K562 (cell line): ENCODE measurements around the gene NR6A1. TPM values are rescaled to one million over a fixed set of nuclear protein-coding genes. Genes with fewer than 3 reads are reported as not detected.

ENCODE experiments used
- ATAC-seq: fragments of 200-7000 bp; cut with Tn5 transposase; 3 replicates; pipeline ENCODE4 v1.9.1; 2020; ENCODE audit warnings: moderate library complexity
- BruUV-seq: library from RNA; stranded (reverse); fragments of 400-500 nt; replicated peaks from 2 replicates; lab custom pipeline; 2021; lab: Mats Ljungman, UMichigan
- CTCF ChIA-PET: fragments of 300-600 bp; formaldehyde crosslinking; extraction: SDS; loops from one replicate; lab custom pipeline; 2021; ENCODE audit warnings: low intra/inter-chr PET ratio; lab: Yijun Ruan, JAX
- POLR2A ChIA-PET: fragments of 300-600, 350-650 bp; sonication (Branson Sonifier 250); formaldehyde crosslinking; extraction: SDS; loops from one replicate; lab custom pipeline; 2021; ENCODE audit warnings: antibody characterized with exemption, inconsistent platforms; lab: Yijun Ruan, JAX
- DNase-seq, 4 experiments: peaks; one replicate each; pipeline versions ENCODE4 v3.0.0 to v3.0.0-alpha.2; 2011 to 2018; ENCODE audit warnings: low spot score in 3 of 4, mixed read lengths in 3 of 4; ENCODE audit errors: extremely low read depth in 1 of 4
- FAIRE-seq: peaks from 2 replicates; lab custom pipeline; 2011; peaks lifted over from hg19 to GRCh38; lab: Jason Lieb, UNC
- H2AFZ ChIP-seq: 2 replicates; pipeline ENCODE4 v1.6.0; 2011; ENCODE audit warnings: low read depth, low read length, control low read depth, inconsistent platforms
- H3K27ac ChIP-seq: fragments of 200-600 bp; 3 replicates; pipeline ENCODE4 v1.8.0; 2011; ENCODE audit warnings: low read depth, mild to moderate bottlenecking, control low read depth, inconsistent platforms, low read length, moderate library complexity, mixed read lengths; ENCODE audit errors: extremely low read depth
- H3K27me3 ChIP-seq, 2 experiments: fragments of 300-600 bp in 1 of 2; 2 replicates in 1 of 2; 3 replicates in 1 of 2; pipeline versions ENCODE4 v1.6.0 to v1.8.0; 2011; ENCODE audit warnings: inconsistent platforms in 2 of 2, low read length in 2 of 2, mild to moderate bottlenecking in 1 of 2, mixed read lengths in 1 of 2, moderate library complexity in 1 of 2; ENCODE audit not compliant: control insufficient read depth in 2 of 2, insufficient read depth in 2 of 2
- H3K36me3 ChIP-seq: fragments of 300-600 bp; 3 replicates; pipeline ENCODE4 v1.8.0; 2011; ENCODE audit warnings: mild to moderate bottlenecking, low read length, inconsistent platforms; ENCODE audit not compliant: control insufficient read depth, insufficient read depth
- H3K4me1 ChIP-seq, 2 experiments: fragments of 200-600 bp in 1 of 2; replicated peaks in 1 of 2; 2 replicates in 1 of 2; 3 replicates in 1 of 2; pipeline versions ENCODE4 v1.5.1 to v1.8.0; 2011; ENCODE audit warnings: inconsistent platforms in 2 of 2, low read length in 2 of 2, mild to moderate bottlenecking in 1 of 2, mixed read lengths in 1 of 2, moderate library complexity in 1 of 2; ENCODE audit not compliant: control insufficient read depth in 2 of 2, insufficient read depth in 2 of 2
- H3K4me2 ChIP-seq: 2 replicates; pipeline ENCODE4 v1.6.1; 2011; ENCODE audit warnings: low read length, control low read depth, inconsistent platforms, mixed read lengths; ENCODE audit not compliant: insufficient read depth
- H3K4me3 ChIP-seq: fragments of 200-600 bp; sonication (generic), shearing (Covaris generic); 2 replicates; pipeline ENCODE4 v1.5.1; 2016; ENCODE audit warnings: control low read depth, inconsistent platforms
- H3K79me2 ChIP-seq: fragments of 200-600 bp; 3 replicates; pipeline ENCODE4 v1.8.0; 2011; ENCODE audit warnings: low read length, inconsistent platforms; ENCODE audit not compliant: control insufficient read depth, insufficient read depth
- H3K9ac ChIP-seq, 2 experiments: 2 replicates each; pipeline versions ENCODE4 v1.6.0 to v1.6.1; 2011; ENCODE audit warnings: low read depth in 2 of 2, low read length in 2 of 2, control low read depth in 1 of 2, inconsistent platforms in 1 of 2, mild to moderate bottlenecking in 1 of 2, mixed read lengths in 1 of 2; ENCODE audit not compliant: insufficient read depth in 1 of 2
- H3K9me1 ChIP-seq: one replicate; pipeline ENCODE4 v1.6.0; 2011; ENCODE audit warnings: inconsistent platforms, mild to moderate bottlenecking, low read length, moderate library complexity; ENCODE audit not compliant: control insufficient read depth, insufficient read depth
- H3K9me3 ChIP-seq: replicated peaks from 2 replicates; pipeline ENCODE4 v1.5.1; 2011; ENCODE audit warnings: low read depth, low read length, inconsistent platforms; ENCODE audit not compliant: control insufficient read depth, insufficient read depth
- H4K20me1 ChIP-seq: replicated peaks from 2 replicates; pipeline ENCODE4 v1.6.1; 2011; ENCODE audit warnings: low read length, inconsistent platforms, mixed read lengths; ENCODE audit not compliant: control insufficient read depth, insufficient read depth
- DMBX1 ChIP-seq: fragments of 250-450 bp; sonication (Bioruptor Pico); IDR thresholded peaks from 2 replicates; pipeline ENCODE4 v1.8.0; 2022; ENCODE audit warnings: inconsistent platforms, mild to moderate bottlenecking, moderate library complexity, borderline replicate concordance
- ESRRB ChIP-seq: fragments of 250-450 bp; sonication (Bioruptor Pico); IDR thresholded peaks from 2 replicates; pipeline ENCODE4 v1.5.0; 2020; ENCODE audit warnings: mild to moderate bottlenecking, moderate library complexity, borderline replicate concordance
- FOXJ2 ChIP-seq: fragments of 200-800 bp; sonication (Bioruptor generic); IDR thresholded peaks from 2 replicates; pipeline ENCODE4 v1.6.1; 2016; ENCODE audit warnings: missing genetic modification characterization, missing compliant biosample characterization
- TAF9B ChIP-seq: fragments of 450-650 bp; IDR thresholded peaks from 2 replicates; pipeline ENCODE4 v1.6.1; 2018; ENCODE audit warnings: mild to moderate bottlenecking; ENCODE audit not compliant: partially characterized antibody
- WHSC1 ChIP-seq: IDR thresholded peaks from one replicate; pipeline ENCODE4 v1.6.1; 2012; ENCODE audit warnings: low read length, control low read depth, inconsistent platforms
- ZNF277 ChIP-seq: fragments of 250-450 bp; sonication (Bioruptor Pico); IDR thresholded peaks from 2 replicates; pipeline ENCODE4 v1.8.0; 2022; ENCODE audit warnings: inconsistent platforms, mild to moderate bottlenecking, moderate library complexity, borderline replicate concordance
- ZNF316 ChIP-seq: fragments of 450-650 bp; IDR thresholded peaks from 2 replicates; pipeline ENCODE4 v1.6.1; 2016
- ZNF655 ChIP-seq: fragments of 250-450 bp; sonication (Bioruptor Pico); IDR thresholded peaks from 2 replicates; pipeline ENCODE4 v1.5.0; 2021
- ZNF695 ChIP-seq: fragments of 450-650 bp; formaldehyde crosslinking; IDR thresholded peaks from 2 replicates; pipeline ENCODE4 v1.4.0; 2020; ENCODE audit warnings: mild to moderate bottlenecking, moderate library complexity
- ZNF785 ChIP-seq: fragments of 250-450 bp; sonication (Bioruptor Pico); IDR thresholded peaks from 2 replicates; pipeline ENCODE4 v1.4.0; 2020; ENCODE audit warnings: mild to moderate bottlenecking
- ZNF830 ChIP-seq: fragments of 250-450 bp; sonication (Bioruptor Pico); IDR thresholded peaks from 2 replicates; pipeline ENCODE4 v1.5.0; 2021; ENCODE audit warnings: mild to moderate bottlenecking
- ZZZ3 ChIP-seq: fragments of 450-650 bp; IDR thresholded peaks from 2 replicates; pipeline ENCODE4 v1.6.1; 2016; ENCODE audit warnings: antibody characterized with exemption, mild to moderate bottlenecking, moderate library complexity
- WGBS: fragments of 100-300 bp; shearing (Covaris generic); methylation state at CpG from one replicate; pipeline ENCODE4 v1.1.6; 2016; ENCODE audit warnings: low coverage, mixed read lengths; ENCODE audit not compliant: insufficient coverage; ENCODE audit errors: missing lambda C conversion rate; 5-methylcytosine and 5-hydroxymethylcytosine counted together
- in situ Hi-C: fragments of 300-500 bp; cut with MboI; formaldehyde crosslinking; loops from 4 replicates; pipeline ENCODE4 v1.15.0; 2018; ENCODE audit warnings: inconsistent platforms, mixed read lengths
- intact Hi-C: fragments of 100-400 bp; cut with micrococcal nuclease; formaldehyde crosslinking; loops from 2 replicates; pipeline ENCODE4 v1.14.2; 2022
- polyA plus RNA-seq, 8 experiments: library from polyadenylated mRNA; depleted of rRNA in 4 of 8; stranded (reverse) in 5 of 8; unstranded in 3 of 8; fragments of >200 nt; fragmentation: Nextera tagmentation in 2 of 8; fragmentation: Illumina TruSeq in 1 of 8; extraction: Ambion mirVana in 2 of 8; extraction: Trizol in 1 of 8; gene quantifications; 2 replicates each; pipeline versions ENCODE4 v1.2.1 to v1.2.3, GENCODE V29; 2011 to 2014; ENCODE audit warnings: inconsistent platforms in 1 of 8, missing spikeins in 1 of 8
- total RNA-seq, 7 experiments: library from RNA; depleted of rRNA in 6 of 7; stranded (reverse); fragments of >200 nt in 6 of 7; fragmentation: Illumina TruSeq in 2 of 7; extraction: Trizol in 2 of 7; gene quantifications; 2 replicates each; pipeline versions ENCODE4 v1.2.1 to v1.2.3, GENCODE V29; 2011 to 2021; ENCODE audit warnings: low replicate concordance in 1 of 7
- TF ChIP-seq, protein P1 (sequence below): sonication (generic); formaldehyde crosslinking; IDR thresholded peaks from 2 replicates; pipeline ENCODE4 v1.9.0; 2022; ENCODE audit warnings: mild to moderate bottlenecking, missing genetic modification reagents
- TF ChIP-seq, protein P2 (sequence below): fragments of 450-650 bp; formaldehyde crosslinking; IDR thresholded peaks from 2 replicates; pipeline ENCODE4 v1.4.0; 2020; ENCODE audit warnings: mild to moderate bottlenecking, moderate library complexity

Gene NR6A1
- total and polyA plus RNA-seq, 9 of the 15 experiments (the other 6 are each of a cell fraction or from before 2014, with no cell fraction given) = 9.7 to 55.4 (median 28.3) TPM

GRCh38 chr9:124625087-124625486 is 146.0 kb downstream of the NR6A1 start:
- Histone ChIP-seq H3K27ac (no peak overlapping the region), H3K36me3 (no peaks in the 10 kb centered on the region), H3K4me2 (no peak overlapping the region), H3K4me1 (no peaks in the 10 kb centered on the region; a peak in 4 of 5 replicates), H3K27me3 (no peaks in the 10 kb centered on the region), H3K9ac (no peak overlapping the region), H3K79me2 (no peaks in the 10 kb centered on the region), H3K9me1 (no peaks in the 10 kb centered on the region), H3K4me3 (no peak overlapping the region), H4K20me1 (no peaks in the 10 kb centered on the region), H2AFZ (no peak overlapping the region), H3K9me3 (no peaks in the 10 kb centered on the region)
- no TSS peak for BruUV-seq
- no peak for DNase-seq
- intact Hi-C loops (no loop called here), in situ Hi-C loops (no loop called here)
- 78% methylated on average over 6 of the region's 6 CpGs for WGBS
- TF ChIP-seq ZNF655 (CRISPR knock-in tag) (no peak), ZNF785 (CRISPR knock-in tag) (no peak), TAF9B (no peak)
- no peak for ATAC-seq
- CTCF ChIA-PET = interaction anchor here (0.9 kb wide), 1 partner anchor 87 kb away, joined by 3 read pairs; no protein-coding TSS in a partner anchor
- no peak for FAIRE-seq
- POLR2A ChIA-PET = no interaction called here

GRCh38 chr9:124624735-124624992 is 146.4 kb downstream of the NR6A1 start:
- 100% methylated on average over 1 of the region's 1 CpG for WGBS
- in situ Hi-C loops = loop anchor here (5.0 kb wide), 1 partner anchor 218 kb away; no protein-coding TSS in a partner anchor
- intact Hi-C loops = no loop called here
- no peak for TF ChIP-seq WHSC1
- TF ChIP-seq, protein P1, sequence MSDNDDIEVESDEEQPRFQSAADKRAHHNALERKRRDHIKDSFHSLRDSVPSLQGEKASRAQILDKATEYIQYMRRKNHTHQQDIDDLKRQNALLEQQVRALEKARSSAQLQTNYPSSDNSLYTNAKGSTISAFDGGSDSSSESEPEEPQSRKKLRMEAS (CRISPR knock-in tag) = no peak
- no peak for TF ChIP-seq DMBX1
- no peak for TF ChIP-seq ESRRB (CRISPR knock-in tag)
- no peak for TF ChIP-seq ZZZ3
- TF ChIP-seq ZNF277 (CRISPR knock-in tag) = no peak
- TF ChIP-seq FOXJ2 (tag) = no peak
- no peak for TF ChIP-seq ZNF830 (CRISPR knock-in tag)
- no peak for TF ChIP-seq ZNF695 (CRISPR knock-in tag)
- TF ChIP-seq ZNF316 = no peak
- TF ChIP-seq, protein P2, sequence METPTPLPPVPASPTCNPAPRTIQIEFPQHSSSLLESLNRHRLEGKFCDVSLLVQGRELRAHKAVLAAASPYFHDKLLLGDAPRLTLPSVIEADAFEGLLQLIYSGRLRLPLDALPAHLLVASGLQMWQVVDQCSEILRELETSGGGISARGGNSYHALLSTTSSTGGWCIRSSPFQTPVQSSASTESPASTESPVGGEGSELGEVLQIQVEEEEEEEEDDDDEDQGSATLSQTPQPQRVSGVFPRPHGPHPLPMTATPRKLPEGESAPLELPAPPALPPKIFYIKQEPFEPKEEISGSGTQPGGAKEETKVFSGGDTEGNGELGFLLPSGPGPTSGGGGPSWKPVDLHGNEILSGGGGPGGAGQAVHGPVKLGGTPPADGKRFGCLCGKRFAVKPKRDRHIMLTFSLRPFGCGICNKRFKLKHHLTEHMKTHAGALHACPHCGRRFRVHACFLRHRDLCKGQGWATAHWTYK (CRISPR knock-in tag) = no peak

More at GRCh38 chr9:124624735-124624992, 146.4 kb downstream of the NR6A1 start:
- Histone ChIP-seq H3K9me3 (no peaks in the 10 kb centered on the region), H2AFZ (no peak overlapping the region), H3K4me2 (no peak overlapping the region), H3K9me1 (no peaks in the 10 kb centered on the region), H3K4me1 (no peaks in the 10 kb centered on the region; a peak in 4 of 5 replicates), H3K9ac (no peak overlapping the region), H4K20me1 (no peaks in the 10 kb centered on the region), H3K36me3 (no peaks in the 10 kb centered on the region), H3K4me3 (no peak overlapping the region), H3K27me3 (no peaks in the 10 kb centered on the region), H3K79me2 (no peaks in the 10 kb centered on the region), H3K27ac (no peak overlapping the region)
- no peak for DNase-seq
- POLR2A ChIA-PET = no interaction called here
- ATAC-seq = no peak
- CTCF ChIA-PET = interaction anchor here (0.9 kb wide), 1 partner anchor 87 kb away, joined by 3 read pairs; no protein-coding TSS in a partner anchor
- FAIRE-seq = no peak
- BruUV-seq = no TSS peak
